ENCODE results near the gene MTA1. TPM values are rescaled to one million over a fixed set of nuclear protein-coding genes. Genes with fewer than 3 reads are reported as not detected.

Gene MTA1
- total and polyA plus RNA-seq, 2 of the 8 experiments (the other 6 are each of a cell fraction or from before 2014, with no cell fraction given): 73.9 to 221 TPM

DNA sequence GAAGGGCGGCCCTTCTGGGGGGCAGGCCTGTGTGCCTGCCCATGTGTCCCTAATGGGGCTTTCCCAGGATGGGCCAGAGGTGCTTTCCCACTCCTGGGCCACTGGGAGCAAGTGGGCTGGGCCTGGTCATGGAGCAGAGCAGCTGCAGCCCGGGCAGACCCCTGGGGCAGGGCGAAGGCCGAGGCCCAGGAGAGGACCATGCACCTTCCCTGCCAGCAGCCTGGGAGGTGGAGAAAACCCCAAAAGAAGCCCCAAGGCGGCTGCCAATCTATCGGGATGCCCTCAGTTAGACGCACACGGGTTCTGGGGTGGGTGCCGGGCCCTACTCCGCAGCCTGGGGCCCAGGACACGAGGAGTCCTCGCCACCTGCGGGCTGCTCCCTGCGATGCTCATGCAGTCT, 38.9 kb downstream of the MTA1 start:
- no peak overlapping the region for H2BK15ac ChIP-seq (ENCODE audit: low read length)
- H3K4ac ChIP-seq (replicated peaks; ENCODE audit: insufficient read length, low read depth, low read length): no peak overlapping the region
- no peak overlapping the region for H3K27ac ChIP-seq (ENCODE audit: low read depth, low read length)
- peaks cover 10 to 69% (median 40%) of the 10 kb centered on the region in 4 experiments for H3K36me3 ChIP-seq (ENCODE audit: control insufficient read depth in 2 of 4, insufficient read depth in 4 of 4, low read length in 3 of 4)
- FAIRE-seq: no peak
- no peak overlapping the region for H3K18ac ChIP-seq (ENCODE audit: extremely low read depth, low read length)
- no peaks in the 10 kb centered on the region; a peak in 1 of 4 replicates for H3K79me2 ChIP-seq (ENCODE audit: control insufficient read depth in 1 of 2, insufficient read depth in 2 of 2, low read length in 2 of 2)
- no peak overlapping the region for H3K56ac ChIP-seq (replicated peaks; ENCODE audit: insufficient read length, low read depth, low read length)
- H4K91ac ChIP-seq (replicated peaks; ENCODE audit: insufficient read length, low read length): no peak overlapping the region
- H4K8ac ChIP-seq (ENCODE audit: extremely low read depth, insufficient read depth, low read length): no peak overlapping the region; the same call in 1 of the 2 replicates
- no peak overlapping the region for H3K9ac ChIP-seq (replicated peaks in 1 of 4; ENCODE audit: extremely low read depth in 1 of 4, low read depth in 3 of 4, low read length in 3 of 4)
- no peak overlapping the region for H3K4me3 ChIP-seq (ENCODE audit: extremely low read depth in 1 of 4, insufficient read depth in 2 of 4, low read depth in 3 of 4, low read length in 4 of 4)
- no peaks in the 10 kb centered on the region for H3K9me3 ChIP-seq (ENCODE audit: insufficient read depth in 2 of 2, low read depth in 1 of 2, low read length in 1 of 2)
- H2AFZ ChIP-seq (ENCODE audit: low read length): no peak overlapping the region
- peaks cover 9 to 21% of the 10 kb centered on the region in 2 experiments for H4K20me1 ChIP-seq (replicated peaks in 1 of 2; ENCODE audit: control insufficient read depth in 1 of 2, insufficient read depth in 2 of 2, low read length in 2 of 2)
- H4K5ac ChIP-seq (ENCODE audit: insufficient read length, low read depth, low read length): no peak overlapping the region
- H3K4me2 ChIP-seq (ENCODE audit: insufficient read depth in 1 of 2, low read depth in 2 of 2, low read length in 2 of 2): no peak overlapping the region
- H2BK5ac ChIP-seq (ENCODE audit: low read depth, low read length): no peak overlapping the region
- 92% methylated on average over 14 of the region's 14 CpGs; no CpG with 5 or more reads in 1 of the 2 experiments for WGBS, 2 experiments (ENCODE audit: extremely low coverage in 1 of 2, insufficient coverage in 1 of 2, insufficient read length in 1 of 2, insufficient replicate concordance in 2 of 2, low coverage in 1 of 2, low lambda C conversion rate in 2 of 2, missing lambda C conversion rate in 1 of 2)
- H2BK120ac ChIP-seq (replicated peaks; ENCODE audit: low read depth, low read length): no peak overlapping the region
- peaks cover 2% of the 10 kb centered on the region; the same call in 1 of the 2 replicates for H3K79me1 ChIP-seq (ENCODE audit: low read depth, low read length)
- 0 out of 7 replicates have a peak, but pooled peaks cover 0 to 3% (median 0%) of the 10 kb centered on the region in 4 experiments for H3K4me1 ChIP-seq (replicated peaks in 1 of 4; ENCODE audit: control insufficient read depth in 3 of 4, insufficient read depth in 4 of 4, low read length in 3 of 4)
- no peaks in the 10 kb centered on the region for H3K23me2 ChIP-seq (ENCODE audit: low read depth, low read length)
- POLR2A ChIA-PET (ENCODE audit: partially characterized antibody): interaction anchor here (1.8 kb wide), 1 partner anchor 10 kb away, joined by 6 read pairs; no protein-coding TSS in a partner anchor
- H2AK5ac ChIP-seq (ENCODE audit: low read depth, low read length): no peak overlapping the region
- H2BK12ac ChIP-seq (ENCODE audit: low read depth, low read length): no peak overlapping the region
- H3K27me3 ChIP-seq (replicated peaks in 1 of 4; ENCODE audit: control insufficient read depth in 3 of 4, extremely low read depth in 1 of 4, insufficient read depth in 3 of 4, low read length in 3 of 4): no peaks in the 10 kb centered on the region
- no peak for DNase-seq (ENCODE audit: low read depth in 1 of 2, low spot score in 2 of 2)
- CTCF ChIA-PET (ENCODE audit: partially characterized antibody): interaction anchor here (1.4 to 1.5 kb wide), 2 partner anchors 11 to 263 kb away, joined by 3 to 4 read pairs; no protein-coding TSS in a partner anchor
- H2BK20ac ChIP-seq (ENCODE audit: low read length): no peak overlapping the region
- no peak overlapping the region for H3K23ac ChIP-seq (ENCODE audit: insufficient read length)
- no peak overlapping the region for H3K14ac ChIP-seq (ENCODE audit: insufficient read length)
- TF ChIP-seq KDM1A (IDR thresholded peaks at IDR 0.05; ENCODE audit: borderline replicate concordance, low read length) (no peak), SUZ12 (IDR thresholded peaks at IDR 0.05; ENCODE audit: low read length) (no peak), TAF1 (IDR thresholded peaks at IDR 0.05; ENCODE audit: low read depth, low read length) (no peak)

Data from H1 (cell line).